Activated CD4-positive, alpha-beta T cell treated with anti-CD3 and anti-CD28 coated beads, Interleukin-2, Interleukin-6, amounts not matched to agents 100 ng/mL and 50 ng/mL, durations not matched to agents 16 hours and 8 hours (primary cell): ENCODE results near the gene RABL3.
"Not testable (repeated sequence)": the region's sequence is repeated elsewhere in the genome, so short reads cannot be mapped to it uniquely, and the experiment has no call there.

Experiments used
- DNase-seq: peaks from one replicate; pipeline ENCODE4 v3.0.0-alpha.2; 2020

The RABL3 gene

DNA sequence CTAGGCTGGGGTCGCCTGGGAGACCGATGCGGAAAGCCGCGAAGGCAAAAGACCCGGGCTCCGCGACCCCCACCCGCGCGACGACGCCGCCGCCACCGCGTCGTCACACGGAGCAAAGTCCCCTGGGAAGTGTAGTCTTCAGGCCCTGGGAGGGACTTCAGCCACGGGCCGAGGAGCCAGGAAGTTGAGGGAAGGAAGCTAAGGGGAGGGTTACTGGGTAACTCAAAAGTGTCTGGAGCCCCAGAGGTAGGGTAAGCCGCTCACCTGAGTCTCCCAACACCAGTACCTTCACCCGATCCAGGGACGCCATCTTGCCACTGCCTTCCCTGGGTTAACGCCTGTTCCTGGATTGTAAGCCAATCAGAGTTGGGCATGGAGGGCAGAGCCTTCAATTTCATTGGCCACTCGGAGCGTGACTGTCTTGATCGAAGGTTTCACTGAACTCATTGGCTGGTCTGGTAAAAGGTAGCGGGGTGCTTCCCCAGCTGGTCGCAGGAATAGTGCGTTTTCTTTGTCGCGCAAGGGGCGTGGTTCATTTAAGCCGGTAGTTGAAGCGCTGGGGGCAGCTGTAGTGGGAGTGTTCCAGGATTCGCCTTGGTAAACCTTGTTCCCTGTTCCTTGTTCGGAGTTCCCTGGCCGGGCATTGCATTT, at the start of gene RABL3, which contains the start of gene GTF2E1:
TSS of gene RABL3 (minus strand) at position 319 of the 651 bp plus-strand sequence. CDS start at position 310, 9 bp downstream.
TSS of gene GTF2E1 (plus strand) at position 547 of the 651 bp plus-strand sequence. CDS start 7,809 bp downstream, outside the sequence.
- DNase-seq = peak; percentile 98

DNA sequence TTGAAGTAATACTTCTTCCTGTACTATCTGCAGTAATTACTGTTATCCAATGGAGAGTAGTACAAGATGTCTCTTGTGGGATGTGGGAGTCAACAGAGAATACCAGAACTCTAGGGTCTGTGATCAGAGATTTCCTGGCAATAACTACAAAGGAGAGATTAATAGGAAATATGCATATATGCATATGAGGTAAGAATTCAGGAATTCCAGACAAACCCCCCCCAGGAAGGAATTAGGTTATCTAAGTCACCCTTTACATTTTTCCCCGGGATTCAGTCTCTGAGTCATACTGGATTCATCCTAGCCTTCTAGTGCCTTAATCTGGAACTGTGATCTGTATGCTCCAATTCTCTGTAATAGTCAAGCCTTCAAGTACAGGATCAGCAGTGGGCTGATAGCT, 49.6 kb upstream of the RABL3 start:
- DNase-seq = no peak

DNA sequence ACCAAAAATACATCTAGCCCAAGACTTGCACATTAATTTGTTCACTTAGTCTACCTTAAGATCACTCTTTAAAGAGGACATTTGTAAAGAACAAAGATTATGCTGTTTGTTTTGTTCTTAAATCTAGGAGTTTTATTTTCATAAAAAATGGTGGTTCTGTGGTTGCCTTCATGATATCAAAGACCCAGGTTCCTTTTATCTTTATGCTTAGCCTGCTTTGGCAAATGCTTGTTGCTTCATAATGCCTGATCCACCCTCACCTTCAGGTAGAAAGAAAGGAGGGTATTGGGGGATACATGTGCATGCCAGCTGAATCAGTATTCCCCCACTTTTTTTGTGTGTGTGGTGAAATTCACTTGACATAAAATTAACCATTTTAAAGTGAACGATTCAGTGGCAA, 48.7 kb upstream of the RABL3 start:
- DNase-seq = no peak

DNA sequence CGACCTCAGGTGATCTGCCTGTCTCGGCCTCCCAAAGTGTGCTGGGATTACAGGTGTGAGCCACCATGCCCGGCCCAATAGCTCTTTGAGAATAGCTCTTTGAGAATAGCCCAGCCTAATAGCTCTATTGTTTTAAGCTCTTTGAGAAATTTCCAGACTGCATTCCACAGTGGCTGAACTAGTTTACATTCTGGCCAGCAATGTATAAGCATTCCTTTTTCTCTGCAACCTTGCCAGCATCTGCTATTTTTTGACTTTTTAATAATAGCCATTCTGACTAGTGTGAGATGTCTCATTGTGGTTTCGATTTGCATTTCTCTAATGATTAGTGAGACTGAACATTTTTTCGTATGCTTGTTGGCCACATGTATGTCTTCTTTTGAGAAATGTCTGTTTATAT, 43.5 kb upstream of the RABL3 start:
- DNase-seq = not testable (repeated sequence)

DNA sequence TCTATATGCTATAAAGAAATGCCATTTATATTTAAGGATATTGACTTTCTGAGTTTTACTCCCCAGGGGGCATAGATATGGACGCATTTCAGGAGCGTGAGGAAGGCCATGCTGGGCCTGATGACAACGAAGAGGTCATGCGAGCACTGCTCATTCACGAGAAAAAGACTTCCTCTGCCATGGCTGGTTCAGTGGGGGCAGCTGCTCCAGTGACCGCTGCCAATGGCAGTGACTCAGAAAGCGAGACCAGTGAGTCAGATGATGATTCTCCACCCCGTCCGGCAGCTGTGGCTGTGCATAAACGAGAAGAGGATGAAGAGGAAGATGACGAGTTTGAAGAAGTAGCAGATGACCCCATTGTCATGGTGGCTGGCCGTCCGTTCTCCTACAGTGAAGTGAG, 38.7 kb upstream of the RABL3 start:
- DNase-seq = peak; percentile 13

DNA sequence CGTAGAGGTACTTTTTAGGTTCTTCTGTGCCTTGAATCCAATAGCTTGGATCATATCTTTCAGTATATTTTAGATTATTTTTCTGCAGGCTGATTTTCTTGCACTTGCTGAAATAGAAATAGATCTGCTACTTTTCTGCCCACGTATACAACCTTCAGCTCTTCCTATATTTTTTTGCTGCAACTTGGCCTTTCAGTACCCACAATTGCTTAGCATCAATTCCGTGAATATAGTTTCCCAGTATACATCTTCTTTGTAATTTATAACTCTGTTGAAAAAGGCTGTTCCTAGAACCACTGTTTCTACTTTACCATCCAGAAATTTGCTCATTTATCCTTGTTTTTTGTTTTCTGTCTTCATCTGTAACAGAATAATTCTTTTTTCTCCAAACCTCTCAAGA, 36.5 kb upstream of the RABL3 start:
- no peak for DNase-seq

DNA sequence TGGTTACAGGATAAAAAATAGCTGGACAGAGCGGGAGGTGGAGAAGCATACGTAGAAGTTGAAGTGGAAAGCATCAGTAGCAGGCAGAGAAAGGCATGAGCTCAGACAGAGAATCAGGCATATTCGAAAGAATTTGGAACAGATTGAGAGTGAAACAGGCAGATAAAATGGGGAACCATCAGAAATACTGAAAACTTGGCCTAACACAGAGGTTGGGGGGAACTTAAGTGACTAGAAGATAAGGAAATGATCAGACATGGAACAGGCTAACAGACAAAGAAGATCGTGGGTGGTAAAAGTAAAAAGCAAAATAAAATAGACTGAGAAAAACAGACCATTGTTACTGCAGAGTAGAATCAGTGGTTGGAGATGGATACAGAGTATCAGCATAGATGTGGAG, 33.1 kb upstream of the RABL3 start:
- no peak for DNase-seq

DNA sequence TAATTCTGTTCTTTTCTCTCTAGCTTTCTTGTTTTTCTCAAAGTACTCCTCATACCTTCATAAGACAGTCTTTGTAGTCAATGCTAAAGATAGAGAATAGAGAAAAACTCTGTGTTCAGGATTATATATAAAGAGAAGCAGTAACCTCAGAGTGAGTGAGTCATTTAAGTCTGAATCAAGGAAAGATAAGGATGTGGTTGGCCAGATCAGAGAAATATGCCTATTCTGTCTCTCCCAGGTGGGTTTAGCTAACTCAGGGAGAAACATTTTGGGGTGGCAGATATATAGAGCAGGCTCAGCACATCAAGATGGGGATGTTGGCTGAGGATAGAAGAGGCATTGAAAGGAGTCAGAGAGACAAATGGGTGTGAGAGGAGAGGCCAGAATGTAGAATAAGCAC, 31.6 kb upstream of the RABL3 start:
- peak; percentile 48 for DNase-seq

- no peak for DNase-seq
These were observed 29.8 kb upstream of the RABL3 start for GRCh38 chr3:120772081-120772480.

- no peak for DNase-seq
These were observed 28.6 kb upstream of the RABL3 start for GRCh38 chr3:120770891-120771290.

GRCh38 chr3:120769436-120769835, 27.1 kb upstream of the RABL3 start:
- no peak for DNase-seq

DNA sequence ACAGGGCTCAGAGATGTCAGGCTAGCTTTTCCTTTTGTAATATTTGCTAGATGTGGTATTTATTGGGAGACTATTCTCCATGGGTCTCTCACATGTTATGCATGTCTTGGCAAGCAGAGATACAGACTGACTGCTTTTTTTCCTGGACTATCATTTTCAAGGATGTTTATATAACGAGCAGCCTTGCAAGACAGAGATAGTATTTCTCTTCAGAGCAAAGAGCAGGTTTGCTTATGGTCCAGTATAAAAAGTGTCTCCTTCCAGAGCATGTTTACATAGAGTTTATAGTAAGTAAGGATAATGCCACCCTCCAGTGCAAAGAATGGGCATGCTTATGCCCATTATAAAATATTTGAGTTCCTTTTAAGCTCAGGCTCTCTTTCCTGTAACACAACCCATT, 24.8 kb upstream of the RABL3 start:
- DNase-seq = no peak

- DNase-seq = no peak
These were observed 24.3 kb upstream of the RABL3 start for GRCh38 chr3:120766576-120766975.

DNA sequence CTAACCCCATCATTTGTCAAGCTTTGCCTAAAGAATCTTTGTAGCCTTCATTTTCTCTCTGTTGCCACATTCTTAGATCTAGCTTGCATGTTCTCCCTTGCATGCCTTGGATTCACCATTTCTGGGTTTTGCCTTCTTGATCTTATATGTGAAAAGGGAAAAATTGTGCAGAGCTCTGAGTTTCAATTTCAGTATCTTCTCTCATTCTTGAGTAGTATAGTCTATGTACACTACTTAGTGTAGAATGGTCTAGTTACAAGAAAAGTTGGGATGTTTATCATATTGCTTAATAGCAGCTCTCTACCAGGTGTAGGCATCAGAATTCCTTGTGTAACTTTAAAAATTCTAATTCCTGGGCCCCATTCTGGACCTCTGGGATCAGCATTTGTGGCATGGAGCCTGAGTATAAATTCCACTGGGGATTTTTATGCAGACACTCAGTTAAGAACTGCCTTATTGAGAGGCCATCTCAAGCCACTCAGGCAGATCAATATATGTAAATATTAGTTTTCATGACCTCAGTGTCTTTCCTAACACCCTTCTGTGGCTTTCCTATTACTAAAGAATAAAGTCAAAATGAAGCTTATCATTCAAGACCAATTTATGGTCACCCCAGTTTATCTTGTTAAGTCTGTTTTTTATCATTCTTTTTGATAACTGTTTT, 23.6 kb upstream of the RABL3 start:
- DNase-seq = no peak

DNA sequence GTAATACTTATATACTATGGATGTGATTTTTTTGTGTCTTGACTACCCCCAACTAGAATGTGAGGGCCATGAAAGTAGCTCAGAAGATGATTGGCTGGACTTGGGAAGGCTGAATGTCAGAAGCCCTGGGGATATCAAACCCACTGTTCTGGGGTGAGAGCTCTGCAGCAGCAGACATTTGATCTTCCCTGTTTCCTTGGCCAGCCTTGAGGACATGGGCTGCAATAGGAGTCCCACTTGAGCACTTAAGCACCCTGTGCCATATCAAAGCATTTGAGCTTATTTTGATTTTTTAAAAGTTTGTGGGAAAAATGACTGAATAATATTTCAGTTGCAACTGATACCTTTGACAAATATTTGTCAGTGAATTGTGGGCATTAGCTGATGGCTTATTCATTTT, 21.9 kb upstream of the RABL3 start:
- DNase-seq = no peak

GRCh38 chr3:120763601-120764000, 21.3 kb upstream of the RABL3 start:
- no peak for DNase-seq

DNA sequence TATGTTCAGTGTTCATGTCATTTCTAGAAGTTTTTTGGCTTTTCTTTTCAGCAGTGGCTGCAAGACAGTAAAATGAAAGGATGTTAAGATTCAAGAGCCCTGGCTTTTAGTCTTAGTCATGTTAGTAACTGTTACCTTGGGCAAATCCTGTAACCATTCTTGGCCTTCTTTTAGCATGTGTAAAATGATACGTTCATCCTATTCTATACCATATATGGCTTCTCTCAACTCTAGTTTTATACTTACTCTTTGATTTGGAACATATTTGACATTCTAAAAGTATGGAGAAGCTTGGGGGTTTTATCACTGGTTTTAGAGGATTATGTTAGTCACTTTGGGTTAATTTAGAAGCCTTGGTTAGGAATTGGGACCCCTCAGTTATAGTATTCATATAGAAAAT, 20.3 kb upstream of the RABL3 start:
- no peak for DNase-seq

GRCh38 chr3:120758551-120758950, 16.2 kb upstream of the RABL3 start:
- not testable (repeated sequence) for DNase-seq

- DNase-seq = no peak
These were observed 13.7 kb upstream of the RABL3 start for GRCh38 chr3:120756061-120756460.

DNA sequence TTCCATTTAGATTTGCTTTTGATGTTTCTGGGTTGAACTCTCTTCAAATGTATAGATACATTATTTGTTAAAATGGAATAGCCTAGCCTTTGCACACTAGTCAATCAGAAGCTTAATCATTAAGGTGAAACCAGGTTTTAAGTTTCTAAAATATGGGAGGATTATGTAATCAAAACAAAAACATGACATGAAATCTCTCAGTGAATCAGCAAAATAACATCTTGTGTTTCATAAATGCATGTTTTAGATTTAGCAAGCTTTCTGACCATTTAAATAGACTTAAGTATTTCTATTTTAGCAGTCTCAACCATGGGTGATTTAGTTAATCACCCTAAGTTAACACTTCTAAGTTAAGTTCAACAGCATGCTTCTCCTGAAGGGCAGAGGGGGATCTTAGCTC, 11.5 kb upstream of the RABL3 start:
- no peak for DNase-seq

GRCh38 chr3:120752865-120753264, 10.5 kb upstream of the RABL3 start:
- no peak for DNase-seq

GRCh38 chr3:120752230-120752629, 9.9 kb upstream of the RABL3 start:
- no peak for DNase-seq

DNA sequence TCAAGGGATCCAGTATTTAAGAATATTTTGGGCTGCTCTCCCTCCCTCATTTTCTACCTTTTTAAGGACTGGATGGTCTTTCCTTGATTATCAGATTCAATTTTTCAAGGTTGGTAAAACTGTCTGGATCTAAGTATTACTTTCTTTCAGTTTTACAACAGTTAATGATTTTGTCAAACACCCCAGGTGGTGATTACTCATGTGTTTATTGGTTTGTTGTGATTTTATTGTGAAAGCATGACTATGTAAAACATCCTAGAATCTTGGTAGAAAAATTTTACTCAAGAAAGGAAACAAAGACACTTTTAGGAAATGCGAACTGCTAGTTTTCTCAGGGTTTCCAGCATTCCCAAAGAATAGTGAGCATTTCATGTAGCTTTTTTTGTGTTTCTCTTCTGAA, 7.5 kb upstream of the RABL3 start:
- no peak for DNase-seq

GRCh38 chr3:120745466-120745865, 3.1 kb upstream of the RABL3 start:
- no peak for DNase-seq
